Measurements from ENCODE around the gene MS4A18. TPM values are rescaled to one million over a fixed set of nuclear protein-coding genes. Genes with fewer than 3 reads are reported as not detected.

Gene MS4A18
- total RNA-seq, 1 experiment from 2014 or later, result not detected

- TF ChIP-seq E2F1 (CRISPR knock-in tag; IDR thresholded peaks at IDR 0.05) (no peak), ZNF281 (CRISPR knock-in tag; IDR thresholded peaks at IDR 0.05) (no peak), MAX (CRISPR knock-in tag; IDR thresholded peaks at IDR 0.05) (no peak), NFYB (CRISPR knock-in tag; conservative IDR thresholded peaks at IDR 0.05; ENCODE audit: low read depth) (no peak), ZNF532 (CRISPR knock-in tag; IDR thresholded peaks at IDR 0.05; ENCODE audit: borderline replicate concordance) (no peak), CDX4 (CRISPR knock-in tag; IDR thresholded peaks at IDR 0.05; ENCODE audit: borderline replicate concordance) (no peak), FOXK1 (CRISPR knock-in tag; IDR thresholded peaks at IDR 0.05) (no peak), CBFB (CRISPR knock-in tag; IDR thresholded peaks at IDR 0.05; ENCODE audit: low read depth) (no peak), GTF2I (CRISPR knock-in tag; conservative IDR thresholded peaks at IDR 0.05) (no peak), TEAD1 (CRISPR knock-in tag; IDR thresholded peaks at IDR 0.05) (no peak)
Measured at GRCh38 chr11:60703374-60703773, 21.1 kb upstream of the MS4A18 start (continued).

GRCh38 chr11:60705895-60706294 lies 18.6 kb upstream of the MS4A18 start:
- DNase-seq (ENCODE audit: low spot score) (no peak), ATAC-seq (no peak)
- ChIA-PET CTCF (interaction anchor here (3.4 kb wide), 1 partner anchor 57 kb away, joined by 16 read pairs; no protein-coding TSS in a partner anchor), POLR2A (no interaction called here)
- H3K36me3 Mint-ChIP-seq, result no peaks in the 10 kb centered on the region
- H3K9me3 Mint-ChIP-seq, result no peaks in the 10 kb centered on the region
- H3K27me3 Mint-ChIP-seq (ENCODE audit: low read depth), result no peaks in the 10 kb centered on the region; the same call in 1 of the 2 replicates
- H3K4me3 Mint-ChIP-seq, result no peak overlapping the region
- peaks cover 6% of the 10 kb centered on the region for H3K4me1 Mint-ChIP-seq
- no peak overlapping the region for H3K27ac Mint-ChIP-seq
- no peak for TF ChIP-seq ZNF512 (CRISPR knock-in tag; IDR thresholded peaks at IDR 0.05; ENCODE audit: borderline replicate concordance)
- no peak for TF ChIP-seq RELA (CRISPR knock-in tag; IDR thresholded peaks at IDR 0.05; ENCODE audit: borderline replicate concordance)
- TF ChIP-seq HMGA2 (CRISPR knock-in tag; IDR thresholded peaks at IDR 0.05), result no peak
- TF ChIP-seq IRF2 (CRISPR knock-in tag; IDR thresholded peaks at IDR 0.05; ENCODE audit: borderline replicate concordance, low read depth), result no peak
- TF ChIP-seq ARID4B (CRISPR knock-in tag; IDR thresholded peaks at IDR 0.05; ENCODE audit: borderline replicate concordance), result no peak
- TF ChIP-seq ZNF232 (CRISPR knock-in tag; IDR thresholded peaks at IDR 0.05), result no peak
